Prostate gland (tissue), 2 donors: ENCODE data around the gene KCNK1.

ENCODE experiments used
- POLR2A ChIP-seq: fragments of 450-650 bp; IDR thresholded peaks from one replicate; pipeline ENCODE4 v1.6.1; 2016; ENCODE audit warnings: antibody characterized with exemption, mild to moderate bottlenecking
- POLR2AphosphoS5 ChIP-seq: sonication (generic); formaldehyde crosslinking; IDR thresholded peaks from one replicate; pipeline ENCODE4 v1.6.1; 2017; ENCODE audit warnings: antibody characterized with exemption
- TF ChIP-seq, protein P1 (sequence below), 4 experiments: fragments of 200-600 bp in 2 of 4; fragments of 450-650 bp in 2 of 4; sonication (generic) in 2 of 4; IDR thresholded peaks; 1 replicate in 3 of 4; 2 replicates in 1 of 4; pipeline ENCODE4 v1.5.1; 2016 to 2019; ENCODE audit warnings: antibody characterized with exemption in 4 of 4, mild to moderate bottlenecking in 2 of 4, moderate library complexity in 2 of 4

DNA sequence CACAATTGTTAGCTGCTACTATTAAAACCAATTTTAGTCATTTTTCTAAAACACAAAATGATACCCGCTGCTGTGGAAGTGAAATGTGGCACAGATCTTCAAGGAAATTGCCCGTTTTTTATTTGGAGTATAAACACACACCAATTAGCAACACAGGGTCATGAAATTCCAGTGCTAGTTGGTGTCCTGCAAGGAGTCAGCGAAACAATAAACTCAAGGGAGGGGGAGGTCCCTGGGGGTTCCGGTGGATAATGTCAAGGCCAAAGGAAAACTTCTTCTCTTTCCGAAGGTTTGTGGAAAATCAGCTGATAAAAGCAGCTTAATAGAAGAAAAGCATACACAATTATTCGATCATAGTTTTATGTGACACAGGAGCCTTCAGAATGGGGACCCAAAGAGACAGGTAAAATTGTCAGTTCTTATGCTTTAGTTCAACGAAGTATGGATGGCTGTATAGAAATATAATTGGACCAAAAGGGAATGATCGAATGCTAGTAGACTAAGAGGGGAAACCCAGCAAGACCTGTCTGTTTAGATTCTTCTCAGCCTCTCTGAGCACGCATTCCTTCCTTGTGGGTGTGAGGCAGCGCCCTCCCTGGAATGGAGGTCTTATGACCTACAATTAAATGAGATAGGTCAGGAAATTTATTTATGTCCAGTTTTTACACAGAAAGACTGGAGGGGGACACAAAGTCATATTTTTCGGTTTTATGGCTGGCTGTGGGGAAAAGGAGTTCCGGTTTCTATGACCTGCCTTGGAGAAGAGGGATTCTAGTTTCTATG, 65.9 kb downstream of the KCNK1 start:
- TF ChIP-seq POLR2A: no peak
- no peak for TF ChIP-seq POLR2AphosphoS5
- TF ChIP-seq, protein P1, sequence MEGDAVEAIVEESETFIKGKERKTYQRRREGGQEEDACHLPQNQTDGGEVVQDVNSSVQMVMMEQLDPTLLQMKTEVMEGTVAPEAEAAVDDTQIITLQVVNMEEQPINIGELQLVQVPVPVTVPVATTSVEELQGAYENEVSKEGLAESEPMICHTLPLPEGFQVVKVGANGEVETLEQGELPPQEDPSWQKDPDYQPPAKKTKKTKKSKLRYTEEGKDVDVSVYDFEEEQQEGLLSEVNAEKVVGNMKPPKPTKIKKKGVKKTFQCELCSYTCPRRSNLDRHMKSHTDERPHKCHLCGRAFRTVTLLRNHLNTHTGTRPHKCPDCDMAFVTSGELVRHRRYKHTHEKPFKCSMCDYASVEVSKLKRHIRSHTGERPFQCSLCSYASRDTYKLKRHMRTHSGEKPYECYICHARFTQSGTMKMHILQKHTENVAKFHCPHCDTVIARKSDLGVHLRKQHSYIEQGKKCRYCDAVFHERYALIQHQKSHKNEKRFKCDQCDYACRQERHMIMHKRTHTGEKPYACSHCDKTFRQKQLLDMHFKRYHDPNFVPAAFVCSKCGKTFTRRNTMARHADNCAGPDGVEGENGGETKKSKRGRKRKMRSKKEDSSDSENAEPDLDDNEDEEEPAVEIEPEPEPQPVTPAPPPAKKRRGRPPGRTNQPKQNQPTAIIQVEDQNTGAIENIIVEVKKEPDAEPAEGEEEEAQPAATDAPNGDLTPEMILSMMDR (IDR thresholded peaks at IDR 0.05): no peak
